Measurements from ENCODE around the gene ACAA1. TPM values are rescaled to one million over a fixed set of nuclear protein-coding genes. Genes with fewer than 3 reads are reported as not detected.

The ACAA1 gene
- total RNA-seq, 1 donor from 2014 or later = 120 TPM

DNA sequence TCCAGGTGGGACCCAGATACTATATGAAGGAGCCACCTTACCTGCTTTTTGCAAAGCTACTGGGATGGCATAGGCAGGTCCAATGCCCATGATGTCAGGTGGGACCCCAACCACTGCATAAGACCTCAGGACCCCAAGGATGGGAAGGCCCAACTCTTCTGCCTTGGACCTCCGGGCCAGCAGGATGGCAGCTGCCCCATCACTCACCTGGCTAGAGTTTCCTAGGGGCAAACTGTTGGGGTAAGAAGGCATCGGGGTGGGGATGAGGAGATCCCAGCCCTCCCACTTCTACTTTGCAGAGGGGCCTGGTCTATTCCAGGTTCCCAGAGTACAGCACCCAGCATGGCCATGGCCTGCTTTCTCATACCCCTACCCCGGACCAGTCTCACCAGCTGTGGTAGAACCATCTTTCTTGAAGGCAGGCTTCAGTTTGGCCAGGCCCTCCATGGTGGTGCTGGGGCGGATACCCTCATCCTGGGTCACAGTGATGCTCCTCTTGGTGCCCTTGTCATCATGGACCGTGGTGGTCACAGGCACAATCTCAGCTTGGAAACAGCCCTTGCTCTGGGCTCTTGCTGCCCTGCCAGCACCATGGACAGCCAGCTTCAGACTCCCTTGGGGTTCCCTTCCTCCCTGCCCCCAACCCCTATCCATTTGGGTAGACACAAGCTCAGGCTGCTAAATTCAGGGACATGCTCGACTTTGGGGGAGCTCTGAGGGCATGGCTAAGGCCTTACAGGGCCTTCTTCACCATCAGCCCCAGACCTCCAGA lies 10.6 kb downstream of the ACAA1 start:
- H3K27me3 ChIP-seq (ENCODE audit: low read depth) = no peaks in the 10 kb centered on the region
- peaks cover 100% of the 10 kb centered on the region for H3K36me3 ChIP-seq
- no peak for DNase-seq
- intact Hi-C loops (cut with micrococcal nuclease) = no loop called here
- no peak overlapping the region for H3K27ac ChIP-seq (replicated peaks)
- no peaks in the 10 kb centered on the region for H3K9me3 ChIP-seq (replicated peaks)
- TF ChIP-seq, protein P1, sequence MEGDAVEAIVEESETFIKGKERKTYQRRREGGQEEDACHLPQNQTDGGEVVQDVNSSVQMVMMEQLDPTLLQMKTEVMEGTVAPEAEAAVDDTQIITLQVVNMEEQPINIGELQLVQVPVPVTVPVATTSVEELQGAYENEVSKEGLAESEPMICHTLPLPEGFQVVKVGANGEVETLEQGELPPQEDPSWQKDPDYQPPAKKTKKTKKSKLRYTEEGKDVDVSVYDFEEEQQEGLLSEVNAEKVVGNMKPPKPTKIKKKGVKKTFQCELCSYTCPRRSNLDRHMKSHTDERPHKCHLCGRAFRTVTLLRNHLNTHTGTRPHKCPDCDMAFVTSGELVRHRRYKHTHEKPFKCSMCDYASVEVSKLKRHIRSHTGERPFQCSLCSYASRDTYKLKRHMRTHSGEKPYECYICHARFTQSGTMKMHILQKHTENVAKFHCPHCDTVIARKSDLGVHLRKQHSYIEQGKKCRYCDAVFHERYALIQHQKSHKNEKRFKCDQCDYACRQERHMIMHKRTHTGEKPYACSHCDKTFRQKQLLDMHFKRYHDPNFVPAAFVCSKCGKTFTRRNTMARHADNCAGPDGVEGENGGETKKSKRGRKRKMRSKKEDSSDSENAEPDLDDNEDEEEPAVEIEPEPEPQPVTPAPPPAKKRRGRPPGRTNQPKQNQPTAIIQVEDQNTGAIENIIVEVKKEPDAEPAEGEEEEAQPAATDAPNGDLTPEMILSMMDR (IDR thresholded peaks at IDR 0.05; ENCODE audit: borderline replicate concordance) = no peak
- peaks cover 43% of the 10 kb centered on the region for H3K4me1 ChIP-seq
- H3K4me3 ChIP-seq = no peak overlapping the region

DNA sequence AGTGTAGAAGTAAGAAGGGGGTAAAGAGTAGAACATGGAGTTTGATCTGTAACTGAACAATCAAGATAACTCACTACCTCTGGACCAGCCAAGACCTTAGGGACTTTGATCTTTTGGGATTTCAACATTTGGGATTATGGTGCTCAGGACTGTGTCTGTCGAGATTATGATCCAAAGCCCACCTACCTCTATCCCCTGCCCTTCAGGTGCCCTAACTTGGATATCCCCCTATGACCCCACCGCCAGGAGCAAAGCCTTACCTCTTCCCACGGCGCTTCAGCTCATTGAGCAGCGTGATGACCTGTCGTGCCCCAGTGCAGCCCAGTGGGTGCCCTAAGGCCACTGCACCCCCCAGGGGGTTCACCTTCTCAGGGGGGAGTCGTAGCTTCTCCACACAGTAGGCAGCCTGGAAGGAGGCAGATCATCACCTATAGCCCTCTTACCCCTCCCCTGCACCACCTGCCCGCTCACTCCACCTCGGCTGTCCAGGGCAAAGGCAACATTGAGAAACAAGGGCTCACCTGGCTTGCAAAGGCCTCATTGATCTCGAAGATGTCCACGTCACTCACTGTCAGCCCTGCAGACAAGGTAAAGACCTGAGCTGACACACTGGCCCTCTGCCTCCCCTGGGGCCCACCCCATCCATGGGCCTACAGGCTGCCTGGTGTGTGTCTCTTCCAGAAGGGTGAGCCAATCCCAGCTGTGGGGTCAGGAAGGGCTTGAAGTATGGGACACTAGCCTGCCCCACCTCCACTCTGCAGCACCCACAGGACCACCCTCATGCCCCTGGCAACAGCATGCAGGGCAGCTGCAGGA lies 11.4 kb downstream of the ACAA1 start:
- intact Hi-C loops (cut with micrococcal nuclease) = no loop called here
- Histone ChIP-seq H3K36me3 (peaks cover 99% of the 10 kb centered on the region), H3K27me3 (ENCODE audit: low read depth) (no peaks in the 10 kb centered on the region), H3K27ac (replicated peaks) (no peak overlapping the region), H3K4me1 (peaks cover 35% of the 10 kb centered on the region), H3K9me3 (replicated peaks) (no peaks in the 10 kb centered on the region), H3K4me3 (no peak overlapping the region)
- DNase-seq = no peak
- TF ChIP-seq, protein P1 (IDR thresholded peaks at IDR 0.05; ENCODE audit: borderline replicate concordance) = no peak

DNA sequence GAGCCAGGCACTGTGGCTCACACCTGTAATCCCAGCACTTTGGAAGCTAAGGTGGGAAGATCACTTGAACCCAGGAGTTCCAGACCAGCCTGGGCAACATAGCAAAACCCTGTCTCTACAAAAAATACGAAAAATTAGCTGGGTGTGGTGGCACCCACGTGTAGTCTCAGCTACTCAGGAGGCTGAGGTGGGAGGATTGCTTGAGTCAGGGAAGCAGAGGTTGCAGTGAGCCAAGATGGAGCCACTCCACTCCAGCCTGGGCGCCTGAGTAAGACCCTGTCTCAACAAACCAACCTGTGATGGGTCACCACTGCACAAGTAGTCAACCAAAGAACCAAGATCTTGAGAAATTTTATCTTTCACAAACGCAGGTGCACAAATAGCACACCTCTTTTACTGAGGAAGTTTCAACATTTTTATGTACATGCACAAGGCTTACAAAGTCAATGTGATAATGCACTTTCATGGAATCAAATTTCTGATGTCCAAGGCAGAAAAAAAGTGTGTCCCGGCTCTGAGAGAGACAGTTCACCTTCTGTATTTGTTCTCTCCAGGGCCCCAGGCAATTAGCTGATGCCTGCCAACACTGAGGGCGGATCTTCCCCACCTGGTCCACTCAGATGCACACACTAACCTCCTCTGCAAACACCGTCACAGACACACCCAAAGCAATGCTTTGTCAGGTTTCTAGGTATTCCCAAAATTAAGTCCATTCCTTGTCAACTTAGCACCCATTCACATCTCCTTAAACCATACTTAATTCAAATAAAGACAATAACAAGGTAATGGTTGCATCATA lies 12.4 kb downstream of the ACAA1 start:
- Histone ChIP-seq H3K27ac (replicated peaks) (no peak overlapping the region), H3K27me3 (ENCODE audit: low read depth) (no peaks in the 10 kb centered on the region), H3K4me1 (peaks cover 25% of the 10 kb centered on the region), H3K4me3 (no peak overlapping the region), H3K36me3 (peaks cover 95% of the 10 kb centered on the region), H3K9me3 (replicated peaks) (no peaks in the 10 kb centered on the region)
- TF ChIP-seq, protein P1 (IDR thresholded peaks at IDR 0.05; ENCODE audit: borderline replicate concordance) = no peak
- intact Hi-C loops (cut with micrococcal nuclease) = no loop called here
- DNase-seq = no peak

DNA sequence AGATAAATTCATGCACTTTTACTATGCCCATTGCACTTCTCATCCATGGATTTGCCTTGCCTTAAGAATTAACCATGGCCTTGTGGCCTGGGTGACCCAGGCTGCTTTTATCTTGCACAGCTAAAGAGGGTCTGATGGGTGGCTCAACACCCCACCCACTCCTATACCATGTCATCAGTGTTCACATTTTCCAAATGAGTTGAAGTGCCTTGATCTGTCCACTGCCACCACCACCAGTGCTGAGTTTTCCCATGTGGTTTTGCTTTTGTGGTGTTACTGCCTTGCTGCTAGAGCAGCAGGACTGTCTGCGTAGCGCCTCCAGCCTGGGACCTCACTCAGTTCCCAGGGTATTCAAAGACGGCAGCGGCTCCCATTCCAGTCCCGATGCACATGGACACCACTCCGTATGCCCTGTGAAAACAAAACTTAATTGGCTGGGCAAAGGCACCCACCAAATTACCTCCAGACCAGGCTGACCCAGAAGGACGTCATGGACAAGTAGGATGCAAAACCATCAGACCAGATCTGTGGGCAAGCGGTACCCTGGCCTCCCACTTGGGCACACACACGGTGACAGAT lies 14.1 kb downstream of the ACAA1 start:
- peaks cover 79% of the 10 kb centered on the region for H3K36me3 ChIP-seq
- no peak overlapping the region for H3K27ac ChIP-seq (replicated peaks)
- no peaks in the 10 kb centered on the region for H3K9me3 ChIP-seq (replicated peaks)
- intact Hi-C loops (cut with micrococcal nuclease) = no loop called here
- H3K4me1 ChIP-seq = peaks cover 12% of the 10 kb centered on the region
- no peaks in the 10 kb centered on the region for H3K27me3 ChIP-seq (ENCODE audit: low read depth)
- TF ChIP-seq, protein P1 (IDR thresholded peaks at IDR 0.05; ENCODE audit: borderline replicate concordance) = no peak
- H3K4me3 ChIP-seq = no peak overlapping the region
- DNase-seq = no peak

Measured in left ventricle myocardium inferior (tissue), 1 donor.